Testis (tissue), 3 donors: ENCODE measurements around the gene ASIC2. TPM values are rescaled to one million over a fixed set of nuclear protein-coding genes. Genes with fewer than 3 reads are reported as not detected.

ENCODE experiments used
- DNase-seq: peaks from one replicate; pipeline ENCODE4 v3.0.0-alpha.2; 2019
- H3K27ac ChIP-seq, 2 donors: fragments of 200-600 bp; sonication (generic); one replicate each; pipeline ENCODE4 v1.5.1; 2019
- H3K27me3 ChIP-seq: fragments of 200-600 bp; sonication (generic); one replicate; pipeline ENCODE4 v1.5.1; 2019
- H3K36me3 ChIP-seq: fragments of 200-600 bp; sonication (generic); one replicate; pipeline ENCODE4 v1.5.1; 2017; ENCODE audit warnings: low read depth; ENCODE audit errors: missing control alignments
- H3K4me1 ChIP-seq: fragments of 200-600 bp; sonication (generic); one replicate; pipeline ENCODE4 v1.5.1; 2019
- H3K4me3 ChIP-seq, 2 donors: fragments of 200-600 bp; sonication (generic); one replicate each; pipeline ENCODE4 v1.5.1; 2017 to 2019
- H3K9me3 ChIP-seq: fragments of 200-600 bp; sonication (generic); one replicate; pipeline ENCODE4 v1.5.1; 2017
- POLR2A ChIP-seq: fragments of 450-650 bp; IDR thresholded peaks from one replicate; pipeline ENCODE4 v1.6.1; 2017; ENCODE audit warnings: antibody characterized with exemption, mild to moderate bottlenecking, moderate library complexity
- WGBS, 2 donors: methylation state at CpG; one replicate each; pipeline ENCODE4 v1.1.5; 2018; 5-methylcytosine and 5-hydroxymethylcytosine counted together
- intact Hi-C: fragments of 100-400 bp; cut with DNase I; formaldehyde crosslinking; loops from one replicate; pipeline ENCODE4 v1.15.1; 2023; ENCODE audit warnings: low total_unique reads
- polyA plus RNA-seq: library from polyadenylated mRNA; stranded (reverse); fragments of 350-450 nt; fragmentation: Illumina TruSeq; extraction: RNeasy Lipid Tissue Mini Kit (QIAGEN cat#74804); gene quantifications from one replicate; pipeline ENCODE4 v1.2.3, GENCODE V29; 2014; ENCODE audit warnings: low read depth, low replicate concordance; ENCODE audit not compliant: insufficient read depth
- total RNA-seq, 2 donors: library from RNA; depleted of rRNA; stranded (reverse); fragments of >200 nt; gene quantifications; one replicate each; pipeline ENCODE4 v1.2.3, GENCODE V29; 2016
- TF ChIP-seq, protein P1 (sequence below), 3 experiments: fragments of 450-650 bp in 2 of 3; fragments of 200-600 bp in 1 of 3; sonication (generic) in 1 of 3; IDR thresholded peaks; one replicate each; pipeline ENCODE4 v1.5.1; 2016 to 2019; ENCODE audit warnings: antibody characterized with exemption in 3 of 3, mild to moderate bottlenecking in 2 of 3, moderate library complexity in 1 of 3

ASIC2 gene
- total and polyA plus RNA-seq, 3 donors from 2014 or later = 0.73 to 1.0 (median 0.81) TPM

DNA sequence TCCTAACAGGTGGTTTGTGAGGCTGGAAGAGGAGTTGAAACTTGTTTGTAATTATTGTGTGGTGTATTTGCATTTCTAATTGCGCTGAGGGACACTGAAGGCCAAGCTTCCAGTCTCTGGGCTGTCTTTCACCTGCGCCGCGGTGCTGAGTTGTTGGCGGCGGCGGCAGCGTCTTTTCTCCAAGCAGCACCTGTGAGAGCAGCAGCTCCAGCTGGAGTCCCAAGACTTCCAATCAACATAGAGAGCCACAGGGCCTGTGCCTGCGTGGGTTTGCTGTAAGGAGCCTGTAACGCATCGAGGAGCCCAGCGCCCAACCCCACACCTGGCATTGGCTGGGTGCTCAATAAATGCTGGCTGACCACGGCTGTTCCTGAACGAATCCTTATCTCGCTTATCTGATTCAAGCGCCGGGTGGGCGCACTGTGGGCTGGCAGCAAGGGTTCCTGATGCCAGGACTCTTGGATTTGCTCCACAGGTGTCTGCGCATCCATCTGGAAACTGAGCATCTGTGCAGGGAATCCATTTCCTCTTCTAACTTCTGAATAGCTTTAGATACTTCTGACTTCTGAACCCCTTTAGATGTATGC lies 138.1 kb downstream of the ASIC2 start:
- intact Hi-C loops = no loop called here
- Histone ChIP-seq H3K4me1 (no peaks in the 10 kb centered on the region), H3K36me3 (no peaks in the 10 kb centered on the region), H3K27me3 (no peaks in the 10 kb centered on the region), H3K4me3 (no peak overlapping the region), H3K9me3 (no peaks in the 10 kb centered on the region), H3K27ac (no peak overlapping the region)
- no peak for DNase-seq
- TF ChIP-seq, protein P1, sequence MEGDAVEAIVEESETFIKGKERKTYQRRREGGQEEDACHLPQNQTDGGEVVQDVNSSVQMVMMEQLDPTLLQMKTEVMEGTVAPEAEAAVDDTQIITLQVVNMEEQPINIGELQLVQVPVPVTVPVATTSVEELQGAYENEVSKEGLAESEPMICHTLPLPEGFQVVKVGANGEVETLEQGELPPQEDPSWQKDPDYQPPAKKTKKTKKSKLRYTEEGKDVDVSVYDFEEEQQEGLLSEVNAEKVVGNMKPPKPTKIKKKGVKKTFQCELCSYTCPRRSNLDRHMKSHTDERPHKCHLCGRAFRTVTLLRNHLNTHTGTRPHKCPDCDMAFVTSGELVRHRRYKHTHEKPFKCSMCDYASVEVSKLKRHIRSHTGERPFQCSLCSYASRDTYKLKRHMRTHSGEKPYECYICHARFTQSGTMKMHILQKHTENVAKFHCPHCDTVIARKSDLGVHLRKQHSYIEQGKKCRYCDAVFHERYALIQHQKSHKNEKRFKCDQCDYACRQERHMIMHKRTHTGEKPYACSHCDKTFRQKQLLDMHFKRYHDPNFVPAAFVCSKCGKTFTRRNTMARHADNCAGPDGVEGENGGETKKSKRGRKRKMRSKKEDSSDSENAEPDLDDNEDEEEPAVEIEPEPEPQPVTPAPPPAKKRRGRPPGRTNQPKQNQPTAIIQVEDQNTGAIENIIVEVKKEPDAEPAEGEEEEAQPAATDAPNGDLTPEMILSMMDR (IDR thresholded peaks at IDR 0.05) = no peak
- TF ChIP-seq POLR2A = no peak
- 52 to 53% methylated on average over 19 of the region's 19 CpGs for WGBS, 2 donors

DNA sequence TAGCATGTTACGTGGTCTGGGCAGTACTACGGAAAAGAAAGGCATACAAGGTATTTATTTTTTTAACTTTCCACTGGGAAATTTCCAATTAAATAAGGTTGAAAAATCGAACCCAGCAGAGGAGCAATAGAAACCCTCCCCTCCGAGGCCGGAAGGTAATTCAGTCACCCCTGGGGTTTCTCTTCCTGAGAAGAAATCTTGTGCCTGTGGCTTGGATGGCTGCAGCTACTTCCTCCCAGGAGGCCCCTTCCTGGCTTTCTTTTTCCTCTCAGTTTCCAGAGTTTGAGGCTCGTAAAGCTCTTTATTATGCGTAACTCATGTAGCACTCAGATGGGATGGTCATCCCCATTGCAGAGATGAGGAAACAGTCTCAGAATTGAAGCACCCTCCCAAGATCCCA lies 140.3 kb downstream of the ASIC2 start:
- H3K4me3 ChIP-seq = no peak overlapping the region
- H3K36me3 ChIP-seq = no peaks in the 10 kb centered on the region
- no peak overlapping the region for H3K27ac ChIP-seq
- intact Hi-C loops = no loop called here
- DNase-seq = no peak
- TF ChIP-seq, protein P1 (IDR thresholded peaks at IDR 0.05) = no peak
- TF ChIP-seq POLR2A = no peak
- H3K27me3 ChIP-seq = no peaks in the 10 kb centered on the region
- H3K4me1 ChIP-seq = no peaks in the 10 kb centered on the region
- H3K9me3 ChIP-seq = no peaks in the 10 kb centered on the region
- WGBS, 2 donors = 45 to 56% methylated on average over 7 of the region's 7 CpGs

DNA sequence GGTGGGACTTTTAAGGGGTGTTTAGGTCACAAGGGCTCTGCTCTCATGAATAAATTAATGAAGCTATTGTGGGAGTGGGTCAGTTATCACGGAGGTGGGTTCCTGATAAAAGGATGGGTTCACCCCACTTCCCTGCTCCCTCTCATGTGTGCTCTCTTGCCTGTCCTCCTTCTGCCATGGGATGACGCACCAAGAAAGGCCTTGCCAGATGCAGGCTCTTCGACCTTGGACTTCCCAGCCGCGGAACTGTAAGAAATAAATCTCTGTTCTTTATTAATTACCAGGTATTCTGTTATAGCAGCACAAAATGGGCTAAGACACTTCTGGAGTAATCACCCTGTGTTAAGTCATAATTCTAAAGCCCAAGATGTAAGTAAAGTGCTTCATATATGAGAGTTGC lies 141.5 kb downstream of the ASIC2 start:
- H3K36me3 ChIP-seq = no peaks in the 10 kb centered on the region
- intact Hi-C loops = no loop called here
- H3K9me3 ChIP-seq = no peaks in the 10 kb centered on the region
- no peak for DNase-seq
- H3K4me3 ChIP-seq = no peak overlapping the region
- H3K27me3 ChIP-seq = no peaks in the 10 kb centered on the region
- 43 to 55% methylated on average over 5 of the region's 5 CpGs for WGBS, 2 donors
- TF ChIP-seq, protein P1 (IDR thresholded peaks at IDR 0.05) = no peak
- no peak overlapping the region for H3K27ac ChIP-seq
- H3K4me1 ChIP-seq = no peaks in the 10 kb centered on the region

DNA sequence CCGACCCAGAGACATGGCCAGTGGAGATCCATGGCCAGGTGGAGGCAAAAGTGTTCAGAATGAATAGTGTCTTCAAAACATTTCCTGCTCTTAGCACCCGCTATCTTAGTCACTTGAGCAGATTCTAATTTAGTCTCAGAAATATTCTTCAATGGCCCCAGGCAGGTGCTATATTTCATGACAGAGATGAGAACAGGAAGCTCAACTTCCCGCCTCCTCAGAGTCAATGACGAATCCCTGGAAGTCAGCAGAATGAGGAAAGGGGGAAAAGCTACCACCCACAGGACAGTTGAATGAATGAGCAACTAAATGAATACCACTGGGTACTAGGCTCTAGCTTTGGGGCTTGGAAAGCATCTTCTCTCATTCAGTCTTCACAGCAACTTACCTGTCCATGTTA lies 147.2 kb downstream of the ASIC2 start:
- Histone ChIP-seq H3K4me1 (no peaks in the 10 kb centered on the region), H3K9me3 (no peaks in the 10 kb centered on the region), H3K27ac (no peak overlapping the region), H3K4me3 (no peak overlapping the region), H3K36me3 (no peaks in the 10 kb centered on the region), H3K27me3 (no peaks in the 10 kb centered on the region)
- intact Hi-C loops = no loop called here
- 84 to 87% methylated on average over 4 of the region's 4 CpGs for WGBS, 2 donors
- no peak for TF ChIP-seq POLR2A
- TF ChIP-seq, protein P1 (IDR thresholded peaks at IDR 0.05) = no peak
- DNase-seq = no peak

DNA sequence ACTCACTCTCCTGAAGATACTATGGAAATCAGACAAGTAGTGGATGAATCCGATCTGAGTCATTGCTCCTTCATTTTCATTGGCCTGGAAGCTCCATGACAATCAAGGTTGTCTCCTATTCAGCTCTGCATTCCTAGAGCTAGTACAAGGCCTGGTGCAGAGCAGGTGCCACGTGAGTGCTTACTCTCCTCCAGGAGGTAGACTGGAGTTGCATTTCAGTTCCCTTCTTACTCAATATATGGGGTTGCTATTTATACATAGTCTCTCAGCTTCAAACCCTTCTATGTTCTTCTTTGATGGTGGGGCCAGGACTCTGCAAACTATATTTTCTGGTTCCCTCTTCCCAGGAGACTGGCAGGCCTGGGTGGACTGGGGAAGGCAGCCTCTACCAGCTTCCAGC lies 148.3 kb downstream of the ASIC2 start:
- no peaks in the 10 kb centered on the region for H3K4me1 ChIP-seq
- H3K4me3 ChIP-seq = no peak overlapping the region
- DNase-seq = no peak
- TF ChIP-seq, protein P1 (IDR thresholded peaks at IDR 0.05) = no peak
- H3K9me3 ChIP-seq = no peaks in the 10 kb centered on the region
- 82 to 86% methylated on average over 2 of the region's 2 CpGs for WGBS, 2 donors
- H3K27me3 ChIP-seq = no peaks in the 10 kb centered on the region
- intact Hi-C loops = no loop called here
- H3K36me3 ChIP-seq = no peaks in the 10 kb centered on the region
- no peak overlapping the region for H3K27ac ChIP-seq
